SK-N-SH treated with all-trans-retinoic acid at 6 μM for 48 hours (cell line): ENCODE data around the gene MMP25.

Experiments
- ATAC-seq: fragments of 200-7000 bp; cut with Tn5 transposase; 3 replicates; pipeline ENCODE4 v1.9.1; 2020; ENCODE audit warnings: mild to moderate bottlenecking, moderate library complexity
- ARNTL ChIP-seq: fragments of 450-650 bp; formaldehyde crosslinking; IDR thresholded peaks from 2 replicates; pipeline ENCODE4 v1.5.0; 2020; ENCODE audit warnings: low read depth, mild to moderate bottlenecking, moderate library complexity, borderline replicate concordance
- BACH2 ChIP-seq: fragments of 250-450 bp; sonication (Bioruptor Pico); IDR thresholded peaks from 2 replicates; pipeline ENCODE4 v1.9.0; 2021; ENCODE audit warnings: mild to moderate bottlenecking, borderline replicate concordance
- CREB5 ChIP-seq: fragments of 250-450 bp; sonication (Bioruptor Pico); IDR thresholded peaks from 2 replicates; pipeline ENCODE4 v1.5.1; 2020; ENCODE audit warnings: low read depth, mild to moderate bottlenecking, moderate library complexity
- CSDC2 ChIP-seq: fragments of 250-450 bp; sonication (Bioruptor Pico); IDR thresholded peaks from 2 replicates; pipeline ENCODE4 v1.5.0; 2020; ENCODE audit warnings: mild to moderate bottlenecking, moderate library complexity
- CSRNP3 ChIP-seq: fragments of 250-450 bp; sonication (Bioruptor Pico); IDR thresholded peaks from 2 replicates; pipeline ENCODE4 v1.5.1; 2021; ENCODE audit warnings: mild to moderate bottlenecking, moderate library complexity
- GLIS3 ChIP-seq: fragments of 250-450 bp; sonication (Bioruptor Pico); IDR thresholded peaks from 2 replicates; pipeline ENCODE4 v1.5.0; 2020; ENCODE audit warnings: mild to moderate bottlenecking, moderate library complexity
- ISL1 ChIP-seq: fragments of 250-450 bp; sonication (Bioruptor Pico); IDR thresholded peaks from 2 replicates; pipeline ENCODE4 v2.1.2; 2022; ENCODE audit warnings: mild to moderate bottlenecking, moderate library complexity
- OSR1 ChIP-seq: fragments of 250-450 bp; sonication (Bioruptor Pico); IDR thresholded peaks from 2 replicates; pipeline ENCODE4 v1.8.0; 2022; ENCODE audit warnings: moderate library complexity, mild to moderate bottlenecking, inconsistent platforms
- PATZ1 ChIP-seq: fragments of 250-450 bp; sonication (Bioruptor Pico); IDR thresholded peaks from 2 replicates; pipeline ENCODE4 v1.8.0; 2020; ENCODE audit warnings: mild to moderate bottlenecking, moderate library complexity, borderline replicate concordance
- POU6F1 ChIP-seq: fragments of 250-450 bp; sonication (Bioruptor Pico); IDR thresholded peaks from 2 replicates; pipeline ENCODE4 v1.8.0; 2021; ENCODE audit warnings: low read depth, mild to moderate bottlenecking, moderate library complexity, borderline replicate concordance
- PPARA ChIP-seq: fragments of 250-450 bp; sonication (Bioruptor Pico); IDR thresholded peaks from 2 replicates; pipeline ENCODE4 v1.5.0; 2020; ENCODE audit warnings: mild to moderate bottlenecking, borderline replicate concordance
- RARB ChIP-seq: fragments of 250-450 bp; sonication (Bioruptor Pico); IDR thresholded peaks from 2 replicates; pipeline ENCODE4 v1.8.0; 2021; ENCODE audit warnings: mild to moderate bottlenecking, moderate library complexity
- SNAI2 ChIP-seq: fragments of 250-450 bp; sonication (Bioruptor Pico); IDR thresholded peaks from 2 replicates; pipeline ENCODE4 v1.5.0; 2020; ENCODE audit warnings: mild to moderate bottlenecking, moderate library complexity
- TCF4 ChIP-seq: fragments of 250-450 bp; sonication (Bioruptor Pico); IDR thresholded peaks from 2 replicates; pipeline ENCODE4 v1.8.0; 2021; ENCODE audit warnings: mild to moderate bottlenecking, moderate library complexity, borderline replicate concordance
- TOX ChIP-seq: fragments of 250-450 bp; sonication (Bioruptor Pico); IDR thresholded peaks from 2 replicates; pipeline ENCODE4 v1.8.0; 2021; ENCODE audit warnings: mild to moderate bottlenecking, moderate library complexity, borderline replicate concordance
- TSHZ2 ChIP-seq: fragments of 250-450 bp; sonication (Bioruptor Pico); IDR thresholded peaks from 2 replicates; pipeline ENCODE4 v1.5.0; 2020; ENCODE audit warnings: mild to moderate bottlenecking, moderate library complexity
- ZC3H10 ChIP-seq: fragments of 250-450 bp; sonication (Bioruptor Pico); IDR thresholded peaks from 2 replicates; pipeline ENCODE4 v1.5.1; 2021; ENCODE audit warnings: mild to moderate bottlenecking, moderate library complexity
- ZFP3 ChIP-seq: fragments of 250-450 bp; sonication (Bioruptor Pico); IDR thresholded peaks from 2 replicates; pipeline ENCODE4 v1.5.0; 2020; ENCODE audit warnings: mild to moderate bottlenecking, moderate library complexity
- ZFP30 ChIP-seq: fragments of 450-650 bp; formaldehyde crosslinking; IDR thresholded peaks from 2 replicates; pipeline ENCODE4 v1.5.0; 2022; ENCODE audit warnings: mild to moderate bottlenecking, moderate library complexity
- ZNF70 ChIP-seq: fragments of 450-650 bp; formaldehyde crosslinking; IDR thresholded peaks from 2 replicates; pipeline ENCODE4 v1.5.0; 2020; ENCODE audit warnings: mild to moderate bottlenecking, moderate library complexity
- ZNF8 ChIP-seq: fragments of 450-650 bp; formaldehyde crosslinking; IDR thresholded peaks from 2 replicates; pipeline ENCODE4 v1.5.0; 2020; ENCODE audit warnings: mild to moderate bottlenecking, moderate library complexity

MMP25 gene

GRCh38 chr16:3042376-3042775 lies 4.0 kb upstream of the MMP25 start:
- no peak for TF ChIP-seq ISL1
- TF ChIP-seq SNAI2 (CRISPR knock-in tag): no peak
- no peak for TF ChIP-seq TSHZ2
- no peak for TF ChIP-seq CSDC2
- no peak for TF ChIP-seq ARNTL (CRISPR knock-in tag)
- no peak for TF ChIP-seq ZFP3 (CRISPR knock-in tag)
- no peak for TF ChIP-seq BACH2
- no peak for TF ChIP-seq PATZ1 (CRISPR knock-in tag)
- TF ChIP-seq OSR1 (CRISPR knock-in tag): no peak
- TF ChIP-seq CSRNP3 (CRISPR knock-in tag): no peak
- TF ChIP-seq TOX: no peak
- no peak for TF ChIP-seq ZNF70 (CRISPR knock-in tag)
- TF ChIP-seq TCF4 (CRISPR knock-in tag): no peak
- TF ChIP-seq ZC3H10 (CRISPR knock-in tag): no peak
- no peak for TF ChIP-seq GLIS3
- no peak for TF ChIP-seq ZFP30 (CRISPR knock-in tag)
- TF ChIP-seq, all 23 proteins: peak for 0
- no peak for ATAC-seq

GRCh38 chr16:3044708-3045107 lies 1.7 kb upstream of the MMP25 start:
- no peak for TF ChIP-seq ZFP3 (CRISPR knock-in tag)
- no peak for TF ChIP-seq OSR1 (CRISPR knock-in tag)
- no peak for TF ChIP-seq ZNF8 (CRISPR knock-in tag)
- no peak for TF ChIP-seq SNAI2 (CRISPR knock-in tag)
- no peak for TF ChIP-seq TOX
- no peak for TF ChIP-seq CREB5 (CRISPR knock-in tag)
- TF ChIP-seq ZC3H10 (CRISPR knock-in tag): no peak
- no peak for TF ChIP-seq POU6F1 (CRISPR knock-in tag)
- TF ChIP-seq CSRNP3 (CRISPR knock-in tag): no peak
- TF ChIP-seq PPARA (CRISPR knock-in tag): no peak
- no peak for TF ChIP-seq ZFP30 (CRISPR knock-in tag)
- TF ChIP-seq CSDC2: no peak
- no peak for TF ChIP-seq TSHZ2
- TF ChIP-seq RARB (CRISPR knock-in tag): no peak
- no peak for TF ChIP-seq ARNTL (CRISPR knock-in tag)
- no peak for ATAC-seq
